Measurements from ENCODE around the gene UBA1. TPM values are rescaled to one million over a fixed set of nuclear protein-coding genes. Genes with fewer than 3 reads are reported as not detected.
A peak's percentile ranks its signal among the peaks of the same experiment; 100 is the strongest.

Gene UBA1
- total RNA-seq, 1 donor from 2014 or later: 538 TPM

DNA sequence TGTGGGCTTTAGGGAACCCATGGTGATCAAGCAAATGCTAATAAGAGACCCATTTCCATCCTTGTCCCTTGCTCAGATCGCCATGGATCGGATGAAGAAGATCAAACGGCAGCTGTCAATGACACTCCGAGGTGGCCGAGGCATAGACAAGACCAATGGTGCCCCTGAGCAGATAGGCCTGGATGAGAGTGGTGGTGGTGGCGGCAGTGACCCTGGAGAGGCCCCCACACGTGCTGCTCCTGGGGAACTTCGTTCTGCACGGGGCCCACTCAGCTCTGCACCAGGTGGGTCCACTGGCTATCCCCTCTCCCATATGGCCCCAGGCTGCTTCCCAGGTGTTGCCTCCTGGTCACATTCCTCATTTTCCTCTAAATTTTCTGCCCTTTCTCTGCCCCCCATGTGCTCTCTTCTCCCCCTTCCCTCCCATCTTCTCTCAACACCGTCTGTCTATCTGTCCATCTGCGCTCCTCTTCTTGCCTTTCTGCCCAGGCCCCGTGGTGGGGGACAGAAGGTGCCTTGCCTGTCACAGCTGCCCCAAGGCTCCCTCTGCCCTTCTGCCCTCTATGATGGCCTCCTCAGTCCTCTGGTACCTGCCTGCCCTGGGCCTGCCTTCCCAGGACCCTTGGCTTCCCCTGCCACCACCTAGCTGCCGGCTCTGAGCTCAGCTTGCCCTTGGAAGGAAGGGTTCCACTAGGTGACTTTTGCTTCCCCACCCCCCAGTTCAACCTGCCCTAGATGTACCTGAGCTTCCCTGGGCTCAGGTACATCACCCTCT is 30.0 kb downstream of the UBA1 start:
- H3K27me3 Mint-ChIP-seq: no peaks in the 10 kb centered on the region
- peaks cover 20% of the 10 kb centered on the region for H3K4me1 Mint-ChIP-seq (ENCODE audit: low read depth)
- peak overlapping the region; percentile 77 for H3K27ac Mint-ChIP-seq
- TF ChIP-seq, protein P1, sequence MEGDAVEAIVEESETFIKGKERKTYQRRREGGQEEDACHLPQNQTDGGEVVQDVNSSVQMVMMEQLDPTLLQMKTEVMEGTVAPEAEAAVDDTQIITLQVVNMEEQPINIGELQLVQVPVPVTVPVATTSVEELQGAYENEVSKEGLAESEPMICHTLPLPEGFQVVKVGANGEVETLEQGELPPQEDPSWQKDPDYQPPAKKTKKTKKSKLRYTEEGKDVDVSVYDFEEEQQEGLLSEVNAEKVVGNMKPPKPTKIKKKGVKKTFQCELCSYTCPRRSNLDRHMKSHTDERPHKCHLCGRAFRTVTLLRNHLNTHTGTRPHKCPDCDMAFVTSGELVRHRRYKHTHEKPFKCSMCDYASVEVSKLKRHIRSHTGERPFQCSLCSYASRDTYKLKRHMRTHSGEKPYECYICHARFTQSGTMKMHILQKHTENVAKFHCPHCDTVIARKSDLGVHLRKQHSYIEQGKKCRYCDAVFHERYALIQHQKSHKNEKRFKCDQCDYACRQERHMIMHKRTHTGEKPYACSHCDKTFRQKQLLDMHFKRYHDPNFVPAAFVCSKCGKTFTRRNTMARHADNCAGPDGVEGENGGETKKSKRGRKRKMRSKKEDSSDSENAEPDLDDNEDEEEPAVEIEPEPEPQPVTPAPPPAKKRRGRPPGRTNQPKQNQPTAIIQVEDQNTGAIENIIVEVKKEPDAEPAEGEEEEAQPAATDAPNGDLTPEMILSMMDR (IDR thresholded peaks at IDR 0.05; ENCODE audit: unreplicated experiment): no peak
- no peak for DNase-seq (ENCODE audit: low spot score, unreplicated experiment)
- no peaks in the 10 kb centered on the region for H3K9me3 Mint-ChIP-seq (ENCODE audit: low read depth)
- H3K36me3 Mint-ChIP-seq (ENCODE audit: insufficient read depth): peaks cover 24% of the 10 kb centered on the region
- no peak overlapping the region for H3K4me3 Mint-ChIP-seq (ENCODE audit: low read depth)

DNA sequence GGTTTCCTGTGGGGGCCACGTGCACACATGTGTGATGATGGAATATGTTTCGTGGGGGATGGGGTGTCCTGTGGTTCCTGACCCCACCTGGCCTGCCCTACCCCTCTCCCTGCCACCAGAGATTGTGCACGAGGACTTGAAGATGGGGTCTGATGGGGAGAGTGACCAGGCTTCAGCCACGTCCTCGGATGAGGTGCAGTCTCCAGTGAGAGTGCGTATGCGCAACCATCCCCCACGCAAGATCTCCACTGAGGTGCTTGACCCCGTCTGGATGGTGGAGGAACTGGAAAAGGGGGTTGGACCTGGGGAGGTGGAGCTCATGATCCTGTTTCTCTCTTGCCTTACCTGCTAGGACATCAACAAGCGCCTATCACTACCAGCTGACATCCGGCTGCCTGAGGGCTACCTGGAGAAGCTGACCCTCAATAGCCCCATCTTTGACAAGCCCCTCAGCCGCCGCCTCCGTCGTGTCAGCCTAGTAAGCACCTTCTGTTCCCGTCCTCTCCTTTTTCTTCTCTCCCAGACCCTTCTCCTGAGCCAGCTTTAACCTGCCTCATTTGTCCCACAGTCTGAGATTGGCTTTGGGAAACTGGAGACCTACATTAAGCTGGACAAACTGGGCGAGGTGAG is 30.8 kb downstream of the UBA1 start:
- TF ChIP-seq, protein P1 (IDR thresholded peaks at IDR 0.05; ENCODE audit: unreplicated experiment): no peak
- Mint-ChIP-seq H3K27ac (no peak overlapping the region), H3K36me3 (ENCODE audit: insufficient read depth) (peaks cover 27% of the 10 kb centered on the region), H3K4me1 (ENCODE audit: low read depth) (peaks cover 17% of the 10 kb centered on the region), H3K4me3 (ENCODE audit: low read depth) (no peak overlapping the region), H3K27me3 (no peaks in the 10 kb centered on the region), H3K9me3 (ENCODE audit: low read depth) (no peaks in the 10 kb centered on the region)
- no peak for DNase-seq (ENCODE audit: low spot score, unreplicated experiment)

DNA sequence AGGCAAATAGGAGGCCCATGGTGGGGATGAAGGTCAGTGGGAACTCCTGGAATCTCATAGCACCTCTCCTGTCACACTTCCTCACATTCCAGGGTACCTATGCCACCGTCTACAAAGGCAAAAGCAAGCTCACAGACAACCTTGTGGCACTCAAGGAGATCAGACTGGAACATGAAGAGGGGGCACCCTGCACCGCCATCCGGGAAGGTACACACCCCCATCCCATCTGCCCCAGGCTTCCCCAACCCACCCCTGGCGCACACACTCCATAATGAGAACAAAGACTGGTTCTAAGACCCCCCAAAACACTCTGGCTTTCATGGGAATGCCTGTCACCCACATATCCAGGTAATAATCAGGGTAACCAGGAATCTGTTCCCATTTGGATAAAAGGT is 31.3 kb downstream of the UBA1 start:
- Mint-ChIP-seq H3K27ac (no peak overlapping the region), H3K27me3 (no peaks in the 10 kb centered on the region), H3K9me3 (ENCODE audit: low read depth) (no peaks in the 10 kb centered on the region), H3K4me3 (ENCODE audit: low read depth) (no peak overlapping the region), H3K36me3 (ENCODE audit: insufficient read depth) (peaks cover 27% of the 10 kb centered on the region), H3K4me1 (ENCODE audit: low read depth) (peaks cover 12% of the 10 kb centered on the region)
- TF ChIP-seq, protein P1 (IDR thresholded peaks at IDR 0.05; ENCODE audit: unreplicated experiment): no peak
- no peak for DNase-seq (ENCODE audit: low spot score, unreplicated experiment)

DNA sequence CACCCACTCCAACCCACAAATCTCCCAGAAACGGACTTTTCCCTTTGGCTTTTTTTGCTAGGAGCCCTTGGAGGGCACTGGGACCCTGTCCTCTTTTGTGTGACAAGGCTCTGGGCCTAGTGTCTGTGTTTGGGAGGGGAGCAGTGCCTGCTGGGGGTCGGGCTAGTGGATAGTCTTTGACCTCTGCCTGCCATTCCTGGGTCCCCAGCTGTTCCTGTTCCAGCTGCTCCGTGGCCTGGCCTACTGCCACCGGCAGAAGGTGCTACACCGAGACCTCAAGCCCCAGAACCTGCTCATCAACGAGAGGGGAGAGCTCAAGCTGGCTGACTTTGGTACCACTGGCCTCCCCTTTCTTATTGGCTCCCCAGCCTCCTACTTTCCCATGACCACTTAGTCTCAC is 32.4 kb downstream of the UBA1 start:
- H3K27ac Mint-ChIP-seq: no peak overlapping the region
- no peaks in the 10 kb centered on the region for H3K9me3 Mint-ChIP-seq (ENCODE audit: low read depth)
- TF ChIP-seq, protein P1 (IDR thresholded peaks at IDR 0.05; ENCODE audit: unreplicated experiment): no peak
- peaks cover 27% of the 10 kb centered on the region for H3K36me3 Mint-ChIP-seq (ENCODE audit: insufficient read depth)
- H3K4me3 Mint-ChIP-seq (ENCODE audit: low read depth): no peak overlapping the region
- no peaks in the 10 kb centered on the region for H3K27me3 Mint-ChIP-seq
- no peak for DNase-seq (ENCODE audit: low spot score, unreplicated experiment)
- H3K4me1 Mint-ChIP-seq (ENCODE audit: low read depth): peaks cover 5% of the 10 kb centered on the region

DNA sequence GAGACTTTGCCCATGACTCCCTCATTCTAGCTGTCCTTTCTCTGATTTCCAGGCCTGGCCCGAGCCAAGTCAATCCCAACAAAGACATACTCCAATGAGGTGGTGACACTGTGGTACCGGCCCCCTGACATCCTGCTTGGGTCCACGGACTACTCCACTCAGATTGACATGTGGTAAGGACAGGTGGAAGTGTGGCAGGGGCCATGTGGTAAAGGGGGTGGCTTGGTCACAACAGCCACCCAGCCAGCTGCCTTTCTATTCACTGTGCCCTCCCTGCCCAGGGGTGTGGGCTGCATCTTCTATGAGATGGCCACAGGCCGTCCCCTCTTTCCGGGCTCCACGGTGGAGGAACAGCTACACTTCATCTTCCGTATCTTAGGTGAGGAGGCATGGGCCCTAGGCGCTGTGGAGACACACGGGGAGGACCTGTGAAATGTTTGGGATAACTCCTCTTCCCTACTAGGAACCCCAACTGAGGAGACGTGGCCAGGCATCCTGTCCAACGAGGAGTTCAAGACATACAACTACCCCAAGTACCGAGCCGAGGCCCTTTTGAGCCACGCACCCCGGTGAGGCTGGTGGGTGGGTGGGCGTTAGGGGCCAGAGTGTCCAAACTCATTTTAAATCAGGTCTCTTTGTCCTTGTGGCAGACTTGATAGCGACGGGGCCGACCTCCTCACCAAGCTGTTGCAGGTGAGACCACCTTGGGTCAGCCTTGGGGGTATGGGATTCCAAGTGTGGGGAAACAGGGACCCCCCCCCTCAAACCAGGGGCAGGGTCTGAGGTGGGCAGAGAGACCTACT is 33.1 kb downstream of the UBA1 start:
- H3K4me3 Mint-ChIP-seq (ENCODE audit: low read depth): no peak overlapping the region
- no peaks in the 10 kb centered on the region for H3K9me3 Mint-ChIP-seq (ENCODE audit: low read depth)
- peaks cover 28% of the 10 kb centered on the region for H3K36me3 Mint-ChIP-seq (ENCODE audit: insufficient read depth)
- H3K27ac Mint-ChIP-seq: peak overlapping the region; percentile 41
- DNase-seq (ENCODE audit: low spot score, unreplicated experiment): no peak
- TF ChIP-seq, protein P1 (IDR thresholded peaks at IDR 0.05; ENCODE audit: unreplicated experiment): no peak
- H3K4me1 Mint-ChIP-seq (ENCODE audit: low read depth): peaks cover 5% of the 10 kb centered on the region
- H3K27me3 Mint-ChIP-seq: no peaks in the 10 kb centered on the region
